Measurements from ENCODE around the gene BCL2L15.

DNA sequence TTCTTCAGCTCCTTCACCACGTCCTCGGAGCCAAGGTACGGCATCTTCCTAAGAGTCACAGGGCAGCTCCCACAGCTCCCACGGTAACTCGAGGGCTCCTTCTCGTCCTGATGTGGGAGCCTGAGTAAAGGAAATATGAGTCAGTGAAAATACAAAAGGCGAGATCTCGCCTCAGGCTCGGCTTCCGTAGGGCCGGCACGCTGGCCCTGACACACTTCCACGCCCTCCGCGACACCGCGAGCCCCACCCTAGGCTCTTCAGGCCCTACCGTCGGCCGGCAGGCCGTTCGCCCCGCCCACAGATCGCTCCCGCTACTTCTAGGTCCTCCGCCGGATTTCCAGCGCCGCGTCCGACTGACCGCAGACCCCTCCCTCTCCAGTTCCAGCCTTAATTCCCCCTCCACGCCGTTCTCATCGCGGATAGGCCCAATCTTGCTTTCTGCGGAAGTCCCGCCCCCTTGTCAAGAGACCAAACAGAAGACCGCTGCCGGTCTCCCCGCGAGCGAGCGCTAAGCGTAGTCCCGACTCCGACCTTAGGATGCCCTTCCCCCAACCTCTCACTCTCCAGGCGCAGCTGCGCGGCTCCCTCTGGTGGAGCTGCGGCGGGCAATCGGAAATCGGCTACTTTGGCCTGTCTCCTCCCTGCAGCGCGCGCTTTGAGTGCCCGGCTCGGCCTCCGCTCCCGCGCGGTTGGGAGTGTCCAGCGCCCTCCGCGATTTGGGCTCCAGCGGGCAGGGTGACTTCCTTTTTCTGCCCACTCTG lies 17.5 kb upstream of the BCL2L15 start, which contains the start of the genes AP4B1 and DCLRE1B:
- TF ChIP-seq, protein P1, sequence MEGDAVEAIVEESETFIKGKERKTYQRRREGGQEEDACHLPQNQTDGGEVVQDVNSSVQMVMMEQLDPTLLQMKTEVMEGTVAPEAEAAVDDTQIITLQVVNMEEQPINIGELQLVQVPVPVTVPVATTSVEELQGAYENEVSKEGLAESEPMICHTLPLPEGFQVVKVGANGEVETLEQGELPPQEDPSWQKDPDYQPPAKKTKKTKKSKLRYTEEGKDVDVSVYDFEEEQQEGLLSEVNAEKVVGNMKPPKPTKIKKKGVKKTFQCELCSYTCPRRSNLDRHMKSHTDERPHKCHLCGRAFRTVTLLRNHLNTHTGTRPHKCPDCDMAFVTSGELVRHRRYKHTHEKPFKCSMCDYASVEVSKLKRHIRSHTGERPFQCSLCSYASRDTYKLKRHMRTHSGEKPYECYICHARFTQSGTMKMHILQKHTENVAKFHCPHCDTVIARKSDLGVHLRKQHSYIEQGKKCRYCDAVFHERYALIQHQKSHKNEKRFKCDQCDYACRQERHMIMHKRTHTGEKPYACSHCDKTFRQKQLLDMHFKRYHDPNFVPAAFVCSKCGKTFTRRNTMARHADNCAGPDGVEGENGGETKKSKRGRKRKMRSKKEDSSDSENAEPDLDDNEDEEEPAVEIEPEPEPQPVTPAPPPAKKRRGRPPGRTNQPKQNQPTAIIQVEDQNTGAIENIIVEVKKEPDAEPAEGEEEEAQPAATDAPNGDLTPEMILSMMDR (IDR thresholded peaks at IDR 0.05), result peak; percentile 67 to 96 (median 85)
- TF ChIP-seq POLR2A (IDR thresholded peaks at IDR 0.05), result peak; percentile 62 to 64

Measured in uterus (tissue), 2 donors.